BE2C (cell line): ENCODE results near the gene FAM180A.

ENCODE experiments used
- DNase-seq: peaks from one replicate; pipeline ENCODE4 v3.0.0-alpha.2; 2020
- H3K27me3 ChIP-seq: fragments of 250-450 bp; sonication (Bioruptor Pico); 2 replicates; pipeline ENCODE4 v1.5.1; 2020; ENCODE audit warnings: mild to moderate bottlenecking
- H3K36me3 ChIP-seq: fragments of 250-450 bp; sonication (Bioruptor Pico); 2 replicates; pipeline ENCODE4 v1.5.1; 2020; ENCODE audit warnings: mild to moderate bottlenecking
- H3K4me1 ChIP-seq: fragments of 250-450 bp; sonication (Bioruptor Pico); 2 replicates; pipeline ENCODE4 v1.5.1; 2020
- H3K4me3 ChIP-seq: 2 replicates; pipeline ENCODE4 v1.5.1; 2011; ENCODE audit warnings: low read depth, low read length
- H3K9me3 ChIP-seq: fragments of 250-450 bp; sonication (Bioruptor Pico); 2 replicates; pipeline ENCODE4 v1.5.1; 2020
- TF ChIP-seq, protein P1 (sequence below): IDR thresholded peaks from 2 replicates; pipeline ENCODE4 v1.5.1; 2012; ENCODE audit warnings: mild to moderate bottlenecking, low read depth, low read length

Gene FAM180A

DNA sequence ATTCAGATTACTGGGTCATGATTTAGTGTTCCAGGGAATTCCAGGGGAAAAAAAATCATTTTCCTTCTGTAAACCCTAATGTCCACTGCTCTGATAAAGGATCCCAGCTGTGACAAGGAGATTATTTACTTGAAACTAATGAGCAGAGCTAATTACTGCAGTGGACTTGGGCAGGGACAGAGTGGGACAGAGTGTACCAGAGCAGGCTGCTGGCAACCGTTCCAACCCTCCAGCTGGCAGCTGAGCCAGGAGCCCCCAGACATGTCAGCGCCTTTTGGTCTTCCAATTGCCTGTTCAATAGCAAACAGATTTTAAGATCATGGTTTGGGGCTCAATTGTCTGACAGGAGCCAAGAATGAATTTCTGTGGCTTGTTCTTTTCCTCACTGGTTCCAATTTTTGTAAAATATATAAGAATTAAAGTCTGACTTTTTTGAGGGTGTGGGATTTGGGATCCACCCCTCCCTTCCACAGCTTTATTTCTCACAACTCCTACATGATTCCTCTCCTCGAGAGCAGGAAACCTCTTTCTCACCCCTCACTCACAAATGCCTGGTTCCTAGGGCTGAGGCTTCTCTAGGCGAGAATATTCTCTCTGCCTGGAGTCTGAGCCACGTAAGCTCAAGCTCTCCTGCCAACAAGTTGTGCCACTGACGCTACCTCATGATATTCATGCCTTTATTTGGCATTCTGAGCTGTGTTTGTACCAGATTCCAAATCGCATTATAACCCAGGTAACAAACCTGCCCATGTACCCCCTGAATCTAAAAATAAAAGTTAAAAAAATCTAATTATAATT lies 20.6 kb upstream of the FAM180A start:
- no peaks in the 10 kb centered on the region for H3K9me3 ChIP-seq
- no peaks in the 10 kb centered on the region for H3K27me3 ChIP-seq
- H3K4me1 ChIP-seq: peaks cover 8% of the 10 kb centered on the region
- DNase-seq: no peak
- H3K36me3 ChIP-seq: no peaks in the 10 kb centered on the region
- TF ChIP-seq, protein P1, sequence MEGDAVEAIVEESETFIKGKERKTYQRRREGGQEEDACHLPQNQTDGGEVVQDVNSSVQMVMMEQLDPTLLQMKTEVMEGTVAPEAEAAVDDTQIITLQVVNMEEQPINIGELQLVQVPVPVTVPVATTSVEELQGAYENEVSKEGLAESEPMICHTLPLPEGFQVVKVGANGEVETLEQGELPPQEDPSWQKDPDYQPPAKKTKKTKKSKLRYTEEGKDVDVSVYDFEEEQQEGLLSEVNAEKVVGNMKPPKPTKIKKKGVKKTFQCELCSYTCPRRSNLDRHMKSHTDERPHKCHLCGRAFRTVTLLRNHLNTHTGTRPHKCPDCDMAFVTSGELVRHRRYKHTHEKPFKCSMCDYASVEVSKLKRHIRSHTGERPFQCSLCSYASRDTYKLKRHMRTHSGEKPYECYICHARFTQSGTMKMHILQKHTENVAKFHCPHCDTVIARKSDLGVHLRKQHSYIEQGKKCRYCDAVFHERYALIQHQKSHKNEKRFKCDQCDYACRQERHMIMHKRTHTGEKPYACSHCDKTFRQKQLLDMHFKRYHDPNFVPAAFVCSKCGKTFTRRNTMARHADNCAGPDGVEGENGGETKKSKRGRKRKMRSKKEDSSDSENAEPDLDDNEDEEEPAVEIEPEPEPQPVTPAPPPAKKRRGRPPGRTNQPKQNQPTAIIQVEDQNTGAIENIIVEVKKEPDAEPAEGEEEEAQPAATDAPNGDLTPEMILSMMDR: no peak
- H3K4me3 ChIP-seq: no peak overlapping the region

DNA sequence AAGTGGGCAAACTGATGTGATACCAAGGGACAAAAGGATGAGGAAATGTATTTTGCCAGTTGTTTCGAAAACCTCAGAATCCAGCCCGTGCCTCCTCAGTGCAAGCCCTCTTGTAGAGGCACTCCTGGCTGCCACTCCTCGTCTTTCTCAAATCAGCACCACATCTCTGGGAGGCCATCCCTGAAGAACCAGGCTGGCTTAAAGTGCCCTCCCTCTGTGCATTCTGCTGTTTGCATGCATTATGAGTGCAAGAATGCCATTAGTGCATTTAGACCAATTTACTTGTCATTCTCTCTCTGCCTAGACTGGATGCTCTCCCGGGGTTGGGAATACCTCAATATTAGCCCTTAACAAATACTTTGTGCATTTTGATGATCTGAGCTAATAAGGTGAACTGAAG lies 19.9 kb upstream of the FAM180A start:
- Histone ChIP-seq H3K9me3 (no peaks in the 10 kb centered on the region), H3K4me1 (peaks cover 8% of the 10 kb centered on the region), H3K36me3 (no peaks in the 10 kb centered on the region), H3K4me3 (no peak overlapping the region), H3K27me3 (no peaks in the 10 kb centered on the region)
- no peak for DNase-seq
- TF ChIP-seq, protein P1: no peak

- Histone ChIP-seq H3K9me3 (no peaks in the 10 kb centered on the region), H3K4me1 (peaks cover 8% of the 10 kb centered on the region), H3K36me3 (no peaks in the 10 kb centered on the region), H3K27me3 (no peaks in the 10 kb centered on the region), H3K4me3 (no peak overlapping the region)
- TF ChIP-seq, protein P1: no peak
- no peak for DNase-seq
Measured at GRCh38 chr7:135768064-135768463, 19.5 kb upstream of the FAM180A start.

DNA sequence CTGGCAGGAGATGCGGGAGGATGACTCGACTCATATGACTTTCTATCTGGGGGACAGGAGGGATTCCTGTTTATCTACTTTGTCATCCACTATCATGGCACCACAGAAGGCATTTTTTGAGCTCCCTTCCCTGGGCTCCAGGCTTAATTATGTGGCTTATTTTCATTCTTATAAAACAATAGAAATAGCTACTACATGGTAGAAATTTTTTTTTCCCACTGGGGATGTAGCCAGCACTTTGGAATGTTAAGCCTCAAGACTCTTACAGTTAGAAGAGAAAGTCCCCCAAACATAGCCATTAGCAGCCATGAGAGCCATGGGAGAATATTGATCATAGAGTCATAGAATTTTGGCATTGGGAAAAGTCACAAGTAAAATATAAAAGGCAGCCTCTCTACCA lies 14.6 kb upstream of the FAM180A start:
- Histone ChIP-seq H3K9me3 (no peaks in the 10 kb centered on the region), H3K4me1 (no peaks in the 10 kb centered on the region), H3K36me3 (no peaks in the 10 kb centered on the region), H3K4me3 (no peak overlapping the region), H3K27me3 (no peaks in the 10 kb centered on the region)
- DNase-seq: no peak
- TF ChIP-seq, protein P1: no peak

DNA sequence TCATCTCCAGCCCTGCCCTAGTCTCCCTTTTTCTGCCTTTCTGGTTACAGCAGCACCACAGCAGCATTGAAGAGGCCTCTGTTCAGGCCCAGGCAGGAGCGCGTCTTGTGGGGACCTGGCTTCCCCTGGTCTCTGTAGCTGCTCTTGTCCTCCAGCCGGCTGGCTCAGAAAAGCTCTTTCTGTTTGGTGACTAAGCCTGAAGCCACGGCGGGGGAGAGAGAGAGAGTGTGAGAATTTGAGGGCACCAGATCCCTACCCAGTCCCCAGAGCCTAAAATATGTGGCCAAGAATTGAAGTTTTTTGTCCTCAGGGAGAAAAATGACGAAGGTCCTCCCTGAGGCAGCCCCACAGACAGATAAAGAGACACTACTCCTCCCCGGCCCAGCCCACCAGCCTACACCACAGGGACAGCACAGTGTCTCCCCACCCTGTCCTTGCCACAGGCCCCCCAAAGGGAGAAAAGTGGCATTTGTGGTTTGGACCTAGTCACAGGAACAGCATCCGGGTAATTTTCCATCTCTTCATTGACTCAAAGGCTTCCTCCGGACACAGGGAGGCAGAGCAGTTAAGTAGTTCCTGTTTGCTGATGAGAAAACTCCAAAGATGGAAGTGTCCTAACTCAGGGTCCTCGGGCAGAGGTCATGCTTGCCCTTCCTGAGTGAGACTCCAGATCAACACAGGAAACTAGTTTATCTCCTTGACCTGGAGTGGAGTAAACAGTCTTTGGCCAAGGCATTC lies 13.3 kb upstream of the FAM180A start:
- DNase-seq: no peak
- Histone ChIP-seq H3K36me3 (no peaks in the 10 kb centered on the region), H3K27me3 (no peaks in the 10 kb centered on the region), H3K4me3 (no peak overlapping the region), H3K4me1 (no peaks in the 10 kb centered on the region), H3K9me3 (no peaks in the 10 kb centered on the region)
- TF ChIP-seq, protein P1: no peak

GRCh38 chr7:135759532-135759931 lies 10.9 kb upstream of the FAM180A start:
- no peaks in the 10 kb centered on the region for H3K9me3 ChIP-seq
- no peaks in the 10 kb centered on the region for H3K27me3 ChIP-seq
- TF ChIP-seq, protein P1: no peak
- no peak overlapping the region for H3K4me3 ChIP-seq
- no peak for DNase-seq
- H3K36me3 ChIP-seq: no peaks in the 10 kb centered on the region
- no peaks in the 10 kb centered on the region for H3K4me1 ChIP-seq
